Left kidney (tissue), 8 donors: ENCODE measurements around the gene TCP11L1. TPM values are rescaled to one million over a fixed set of nuclear protein-coding genes. Genes with fewer than 3 reads are reported as not detected.
A peak's percentile ranks its signal among the peaks of the same experiment; 100 is the strongest.

Source experiments
- DNase-seq: peaks from one replicate; pipeline ENCODE4 v3.0.0-alpha.2; 2013
- long read RNA-seq, 8 donors: transcript quantifications; one replicate each; lab custom pipeline, GENCODE V29; 2026
- polyA plus RNA-seq: library from polyadenylated mRNA; unstranded; fragments of 120-200 nt; gene quantifications from one replicate; pipeline ENCODE4 v1.2.1, GENCODE V29; 2013; ENCODE audit not compliant: insufficient read length

Gene TCP11L1, protein sequence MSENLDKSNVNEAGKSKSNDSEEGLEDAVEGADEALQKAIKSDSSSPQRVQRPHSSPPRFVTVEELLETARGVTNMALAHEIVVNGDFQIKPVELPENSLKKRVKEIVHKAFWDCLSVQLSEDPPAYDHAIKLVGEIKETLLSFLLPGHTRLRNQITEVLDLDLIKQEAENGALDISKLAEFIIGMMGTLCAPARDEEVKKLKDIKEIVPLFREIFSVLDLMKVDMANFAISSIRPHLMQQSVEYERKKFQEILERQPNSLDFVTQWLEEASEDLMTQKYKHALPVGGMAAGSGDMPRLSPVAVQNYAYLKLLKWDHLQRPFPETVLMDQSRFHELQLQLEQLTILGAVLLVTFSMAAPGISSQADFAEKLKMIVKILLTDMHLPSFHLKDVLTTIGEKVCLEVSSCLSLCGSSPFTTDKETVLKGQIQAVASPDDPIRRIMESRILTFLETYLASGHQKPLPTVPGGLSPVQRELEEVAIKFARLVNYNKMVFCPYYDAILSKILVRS
- 15.6 TPM for polyA plus RNA-seq
- long read RNA-seq, donor 1, partial matches to known transcripts, result 0 of 2 reads
- long read RNA-seq, donor 1, other reads (novel, unspliced or antisense), result 0 of 2 reads
- long read RNA-seq, donor 2, partial matches to known transcripts, result 0 of 1 reads
- long read RNA-seq, donor 2, other reads (novel, unspliced or antisense), result 0 of 1 reads
- long read RNA-seq, donor 3, partial matches to known transcripts, result 67 of 67 reads
- long read RNA-seq, donor 3, other reads (novel, unspliced or antisense), result 0 of 67 reads
- long read RNA-seq, donor 4, result 0 reads
- long read RNA-seq, donor 5, partial matches to known transcripts, result 0 of 1 reads
- long read RNA-seq, donor 5, other reads (novel, unspliced or antisense), result 0 of 1 reads
- long read RNA-seq, donor 6, partial matches to known transcripts, result 0 of 1 reads
- long read RNA-seq, donor 6, other reads (novel, unspliced or antisense), result 0 of 1 reads
- long read RNA-seq, donor 7, partial matches to known transcripts, result 134 of 135 reads
- long read RNA-seq, donor 7, other reads (novel, unspliced or antisense), result 0 of 135 reads
- long read RNA-seq, donor 8, partial matches to known transcripts, result 0 of 1 reads
- long read RNA-seq, donor 8, other reads (novel, unspliced or antisense), result 0 of 1 reads

DNA sequence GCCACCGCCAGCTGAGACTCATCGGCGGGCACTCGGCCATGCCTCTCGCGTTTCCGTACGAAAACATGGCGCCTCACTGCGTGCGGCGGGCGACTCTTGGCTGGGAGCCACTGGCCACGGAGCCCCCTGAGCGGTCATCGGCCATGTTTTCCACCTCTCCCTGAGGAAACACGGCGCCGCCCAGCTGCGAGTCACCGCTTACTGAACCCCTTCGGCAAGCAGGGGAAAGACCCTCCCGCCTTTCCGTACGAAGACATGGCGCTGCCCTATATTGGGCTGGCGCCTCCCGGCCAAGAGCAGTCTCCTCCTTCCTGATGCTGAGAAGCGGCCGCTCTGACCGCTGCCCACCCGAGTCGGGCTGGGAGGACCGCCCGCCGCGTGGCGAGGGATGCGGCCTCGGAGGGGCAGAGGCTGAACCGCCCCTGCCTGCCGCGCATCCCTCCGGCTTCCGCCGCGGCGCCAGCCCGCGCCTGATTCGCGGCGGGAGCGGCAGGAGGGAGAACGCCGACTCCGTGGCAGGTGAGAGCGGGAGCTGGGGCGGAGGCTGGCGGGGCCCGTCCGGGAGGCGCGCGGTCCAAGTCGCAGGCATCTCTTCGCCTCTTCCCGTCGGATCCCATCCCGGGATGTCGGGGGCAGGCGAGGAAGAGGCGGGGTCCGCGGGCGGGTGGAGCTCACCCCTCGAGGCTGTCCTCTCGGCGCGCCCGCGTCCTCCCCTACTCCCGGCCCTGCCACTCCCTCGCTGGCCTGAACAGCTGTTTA is at the start of gene TCP11L1:
TSS of gene TCP11L1 (plus strand) at position 299 of the 759 bp plus-strand sequence. CDS start 4,202 bp downstream, outside the sequence.
- DNase-seq, result peak; percentile 92

DNA sequence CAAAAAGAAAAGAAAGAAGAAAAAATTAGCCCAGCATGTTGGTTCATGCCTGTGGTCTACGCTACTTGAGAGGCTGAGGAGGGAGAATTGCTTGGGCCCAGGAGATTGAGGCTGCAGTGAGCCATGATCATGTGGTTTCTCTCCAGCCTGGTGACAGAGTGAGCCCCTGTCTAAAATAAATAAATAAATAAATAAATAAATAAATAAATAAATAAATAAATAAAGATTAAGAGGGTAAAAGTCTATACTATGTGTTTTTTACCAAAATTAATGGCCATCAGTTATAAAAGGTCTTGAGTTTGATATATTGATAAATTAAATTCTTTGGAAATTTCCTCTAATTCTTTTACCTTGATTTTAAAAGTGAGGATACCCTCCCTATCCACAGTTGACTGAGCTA is 48.9 kb upstream of the TCP11L1 start:
- DNase-seq, result no peak

- DNase-seq, result no peak
Measured at GRCh38 chr11:32991427-32991826, 47.9 kb upstream of the TCP11L1 start.

- DNase-seq, result no peak
Measured at GRCh38 chr11:32991898-32992297, 47.5 kb upstream of the TCP11L1 start.

DNA sequence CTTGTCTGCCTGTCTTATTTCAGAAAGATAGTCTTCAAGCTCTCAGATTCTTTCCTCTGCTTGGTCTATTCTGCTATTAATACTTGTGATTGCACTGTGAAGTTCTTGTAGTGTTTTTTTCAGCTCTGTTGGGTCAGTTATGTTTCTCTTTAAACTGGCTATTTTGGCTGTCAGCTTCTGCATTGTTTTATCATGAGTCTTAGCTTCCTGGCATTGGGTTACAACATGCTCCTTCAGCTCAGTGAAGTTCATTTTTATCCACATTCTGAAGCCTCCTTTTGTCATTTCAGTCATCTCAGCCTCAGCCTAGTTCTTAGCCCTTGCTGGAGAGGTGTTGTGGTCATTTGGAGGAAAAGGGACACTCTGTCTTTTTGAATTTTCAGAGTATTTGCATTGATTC is 39.2 kb upstream of the TCP11L1 start:
- no peak for DNase-seq

DNA sequence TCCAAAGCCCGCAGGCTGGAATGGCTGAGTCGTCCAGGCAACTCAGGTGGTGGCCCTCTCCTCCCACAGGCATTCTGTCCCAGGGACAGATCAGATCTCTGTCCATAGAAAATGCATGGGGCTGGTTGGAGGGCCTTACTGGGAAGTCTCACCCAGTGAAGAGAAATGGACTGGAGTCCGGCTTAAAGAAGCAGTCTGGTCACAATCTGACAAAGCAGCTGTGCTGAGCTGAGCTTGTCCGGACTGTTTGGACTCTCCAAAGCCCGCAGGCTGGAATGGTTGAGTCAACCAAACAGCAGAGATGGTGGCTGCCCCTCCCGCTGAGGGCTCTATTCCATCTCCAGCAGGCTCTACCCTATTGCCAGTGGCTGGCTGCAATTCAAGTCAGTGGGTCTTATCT is 38.1 kb upstream of the TCP11L1 start:
- no peak for DNase-seq

- DNase-seq, result no peak
Measured at GRCh38 chr11:33001751-33002542, 37.4 kb upstream of the TCP11L1 start.

- DNase-seq, result no peak
Measured at GRCh38 chr11:33005175-33005574, 34.2 kb upstream of the TCP11L1 start.

DNA sequence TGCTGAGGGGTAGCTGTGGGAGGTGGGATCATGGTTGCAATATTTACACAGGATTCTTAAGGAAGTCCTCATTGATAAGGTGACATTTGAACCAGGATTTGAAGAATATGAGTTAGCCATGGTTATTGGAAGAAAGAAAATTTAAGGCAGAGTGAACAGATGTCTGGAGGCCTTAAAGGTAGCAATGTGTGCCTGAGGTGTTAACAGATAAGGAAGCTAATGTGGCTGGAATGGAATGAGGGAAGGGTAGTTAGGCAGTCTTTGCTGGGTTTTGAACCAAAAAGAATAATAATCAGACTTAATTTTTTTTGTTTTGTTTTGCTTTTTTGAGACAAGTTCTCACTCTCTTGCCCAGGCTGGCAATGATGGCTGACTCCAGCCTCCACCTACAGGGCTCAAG is 33.4 kb upstream of the TCP11L1 start:
- DNase-seq, result no peak

- DNase-seq, result no peak
Measured at GRCh38 chr11:33013755-33014154, 25.6 kb upstream of the TCP11L1 start.

GRCh38 chr11:33015621-33016551 is 23.5 kb upstream of the TCP11L1 start, which contains the start of gene DEPDC7:
Gene DEPDC7, plus strand, starts transcription at chr11:33015878. Its CDS starts 78 bp downstream, at chr11:33015956.
- peak; percentile 93 for DNase-seq

DNA sequence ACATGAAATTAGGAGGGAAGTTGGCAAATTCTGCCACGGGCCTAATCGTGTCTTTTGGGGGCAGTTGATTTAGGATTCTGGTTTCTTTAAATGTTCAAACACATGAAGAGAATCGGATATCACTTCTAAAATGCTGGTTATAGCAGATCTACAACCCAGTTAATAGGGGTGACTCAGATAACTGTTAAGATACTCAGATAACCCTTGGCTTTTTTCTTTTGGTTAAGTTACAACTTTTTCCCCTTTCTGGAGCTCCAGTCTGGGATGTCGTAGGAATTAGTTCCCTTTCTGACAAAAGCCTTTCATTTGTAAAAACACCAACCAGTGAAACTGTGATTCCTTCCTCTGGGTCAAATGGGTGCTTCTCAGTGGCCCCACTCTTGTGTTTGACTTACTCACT is 22.7 kb upstream of the TCP11L1 start:
- no peak for DNase-seq

- DNase-seq, result no peak
Measured at GRCh38 chr11:33017478-33017877, 21.9 kb upstream of the TCP11L1 start.

GRCh38 chr11:33017965-33018364 is 21.4 kb upstream of the TCP11L1 start:
- DNase-seq, result no peak

- no peak for DNase-seq
Measured at GRCh38 chr11:33018840-33019239, 20.5 kb upstream of the TCP11L1 start.

GRCh38 chr11:33021501-33021900 is 17.9 kb upstream of the TCP11L1 start:
- DNase-seq, result no peak

GRCh38 chr11:33021937-33022336 is 17.4 kb upstream of the TCP11L1 start:
- no peak for DNase-seq

DNA sequence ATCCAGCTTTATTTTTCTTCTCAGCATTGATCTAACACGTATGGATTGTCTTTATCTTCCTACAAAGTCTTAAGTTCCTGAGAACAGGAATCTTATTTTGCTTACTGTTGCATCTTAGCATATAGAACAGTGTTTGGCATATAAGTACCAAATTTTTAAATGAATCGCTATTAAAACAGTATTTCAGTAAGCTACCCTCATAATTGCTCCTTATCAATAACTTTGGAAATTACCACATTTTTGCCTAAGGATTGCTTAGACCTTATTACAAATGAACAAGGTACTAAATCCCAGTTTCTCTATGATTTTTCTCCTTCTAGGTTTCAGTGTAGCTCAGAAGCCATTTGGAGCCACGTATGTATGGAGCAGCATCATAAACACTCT is 14.0 kb upstream of the TCP11L1 start:
- no peak for DNase-seq

GRCh38 chr11:33027233-33027632 is 12.1 kb upstream of the TCP11L1 start:
- no peak for DNase-seq
